SU-DHL-6 (cell line): ENCODE data around the gene EGR1.

Experiments
- EZH2phosphoT487 ChIP-seq: fragments of 200-600 bp; sonication (generic), shearing (Covaris generic); conservative IDR thresholded peaks from 2 replicates; pipeline ENCODE4 v1.6.1; 2018; ENCODE audit warnings: mild to moderate bottlenecking, antibody characterized with exemption, low read length, moderate library complexity, mixed read lengths
- TF ChIP-seq, protein P1 (sequence below): fragments of 200-600 bp; sonication (generic); IDR thresholded peaks from one replicate; pipeline ENCODE4 v1.5.1; 2017; ENCODE audit warnings: antibody characterized with exemption, mild to moderate bottlenecking, low read length, moderate library complexity; ENCODE audit not compliant: insufficient read depth, poor library complexity, severe bottlenecking

- TF ChIP-seq, protein P1, sequence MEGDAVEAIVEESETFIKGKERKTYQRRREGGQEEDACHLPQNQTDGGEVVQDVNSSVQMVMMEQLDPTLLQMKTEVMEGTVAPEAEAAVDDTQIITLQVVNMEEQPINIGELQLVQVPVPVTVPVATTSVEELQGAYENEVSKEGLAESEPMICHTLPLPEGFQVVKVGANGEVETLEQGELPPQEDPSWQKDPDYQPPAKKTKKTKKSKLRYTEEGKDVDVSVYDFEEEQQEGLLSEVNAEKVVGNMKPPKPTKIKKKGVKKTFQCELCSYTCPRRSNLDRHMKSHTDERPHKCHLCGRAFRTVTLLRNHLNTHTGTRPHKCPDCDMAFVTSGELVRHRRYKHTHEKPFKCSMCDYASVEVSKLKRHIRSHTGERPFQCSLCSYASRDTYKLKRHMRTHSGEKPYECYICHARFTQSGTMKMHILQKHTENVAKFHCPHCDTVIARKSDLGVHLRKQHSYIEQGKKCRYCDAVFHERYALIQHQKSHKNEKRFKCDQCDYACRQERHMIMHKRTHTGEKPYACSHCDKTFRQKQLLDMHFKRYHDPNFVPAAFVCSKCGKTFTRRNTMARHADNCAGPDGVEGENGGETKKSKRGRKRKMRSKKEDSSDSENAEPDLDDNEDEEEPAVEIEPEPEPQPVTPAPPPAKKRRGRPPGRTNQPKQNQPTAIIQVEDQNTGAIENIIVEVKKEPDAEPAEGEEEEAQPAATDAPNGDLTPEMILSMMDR: no peak
- TF ChIP-seq EZH2phosphoT487: no peak
These were observed 3.1 kb downstream of the EGR1 start for GRCh38 chr5:138468133-138468965.
